LNCaP clone FGC (cell line): ENCODE data around the gene KIFAP3.
"Not testable (repeated sequence)": the region's sequence is repeated elsewhere in the genome, so short reads cannot be mapped to it uniquely, and the experiment has no call there.

Experiments
- DNase-seq: peaks from one replicate; pipeline ENCODE4 v3.0.0-alpha.2; 2011; ENCODE audit warnings: low read depth
- H3K4me3 ChIP-seq: 2 replicates; pipeline ENCODE4 v1.5.1; 2011; ENCODE audit warnings: mild to moderate bottlenecking, low read depth, low read length, control low read depth
- CTCF ChIP-seq: IDR thresholded peaks from 2 replicates; pipeline ENCODE4 v1.5.1; 2012; ENCODE audit warnings: mild to moderate bottlenecking; ENCODE audit not compliant: control insufficient read depth, insufficient read depth; ENCODE audit errors: extremely low read depth

The KIFAP3 gene

GRCh38 chr1:170074250-170075157, at the start of gene KIFAP3:
KIFAP3 (minus strand) TSS chr1:170074695; CDS start chr1:170074467, 228 bp downstream.
- DNase-seq, result peak; percentile 94
- peak; percentile 72 for TF ChIP-seq CTCF
- H3K4me3 ChIP-seq, result peak within 1 kb of the TSS; percentile 82

- no peak for DNase-seq
- no peak overlapping the region for H3K4me3 ChIP-seq
- TF ChIP-seq CTCF, result no peak
Observed at GRCh38 chr1:170122366-170122765, 47.9 kb upstream of the KIFAP3 start.

DNA sequence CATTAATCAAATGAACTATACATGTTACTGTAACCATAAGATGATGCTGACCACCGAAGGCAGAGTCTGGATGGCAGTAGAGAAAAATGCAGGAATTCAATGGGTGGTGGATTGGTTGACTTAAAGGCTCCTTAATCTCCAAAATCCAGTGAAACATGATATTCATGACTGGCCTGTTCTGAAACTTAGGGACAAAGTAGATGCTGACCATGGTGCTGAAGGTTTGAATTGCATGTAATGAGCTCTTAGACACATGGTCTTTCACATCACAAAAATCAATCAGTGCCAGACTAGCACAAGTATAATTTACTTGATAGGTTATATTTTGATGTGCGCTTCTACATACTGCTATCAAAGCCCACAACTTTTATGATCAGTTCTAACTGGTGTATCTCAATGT, 40.4 kb upstream of the KIFAP3 start:
- TF ChIP-seq CTCF, result no peak
- H3K4me3 ChIP-seq, result no peak overlapping the region
- DNase-seq, result peak; percentile 54

DNA sequence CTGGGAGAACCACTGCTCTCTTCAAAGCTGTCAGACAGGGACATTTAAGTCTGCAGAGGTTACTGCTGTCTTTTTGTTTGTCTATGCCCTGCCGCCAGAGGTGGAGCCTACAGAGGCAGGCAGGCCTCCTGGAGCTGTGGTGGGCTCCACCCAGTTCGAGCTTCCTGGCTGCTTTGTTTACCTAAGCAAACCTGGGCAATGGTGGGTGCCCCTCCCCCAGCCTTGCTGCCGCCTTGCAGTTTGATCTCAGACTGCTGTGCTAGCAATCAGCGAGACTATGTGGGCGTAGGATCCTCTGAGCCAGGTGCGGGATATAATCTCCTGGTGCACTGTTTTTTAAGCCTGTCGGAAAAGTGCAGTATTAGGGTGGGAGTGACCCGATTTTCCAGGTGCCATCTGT, 38.6 kb upstream of the KIFAP3 start:
- not testable (repeated sequence) for DNase-seq, H3K4me3 ChIP-seq

DNA sequence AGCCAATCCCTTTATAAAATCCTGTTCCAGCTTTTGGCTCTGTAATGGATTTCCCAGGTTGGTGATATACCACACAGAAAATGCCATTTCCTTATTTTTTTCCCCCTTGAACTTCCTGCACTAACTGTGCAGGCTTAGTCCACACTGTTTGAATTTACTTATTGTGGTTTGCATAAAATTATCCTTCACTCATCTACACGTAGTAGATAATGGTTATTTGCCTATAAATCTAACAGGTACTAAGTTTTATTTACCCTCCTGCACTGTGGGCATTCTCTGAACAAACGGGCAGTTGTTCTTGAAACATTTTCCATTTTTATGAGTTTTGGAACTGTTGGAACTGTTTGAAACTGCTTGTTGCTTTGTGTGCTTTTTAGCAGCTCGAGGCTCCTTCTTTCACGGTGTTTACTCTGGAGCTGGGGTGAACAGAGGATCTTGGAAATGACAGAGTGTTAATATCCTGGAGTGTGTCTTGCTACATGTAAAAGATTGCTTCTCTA, 23.0 kb upstream of the KIFAP3 start:
- no peak for TF ChIP-seq CTCF
- DNase-seq, result no peak
- H3K4me3 ChIP-seq, result no peak overlapping the region

DNA sequence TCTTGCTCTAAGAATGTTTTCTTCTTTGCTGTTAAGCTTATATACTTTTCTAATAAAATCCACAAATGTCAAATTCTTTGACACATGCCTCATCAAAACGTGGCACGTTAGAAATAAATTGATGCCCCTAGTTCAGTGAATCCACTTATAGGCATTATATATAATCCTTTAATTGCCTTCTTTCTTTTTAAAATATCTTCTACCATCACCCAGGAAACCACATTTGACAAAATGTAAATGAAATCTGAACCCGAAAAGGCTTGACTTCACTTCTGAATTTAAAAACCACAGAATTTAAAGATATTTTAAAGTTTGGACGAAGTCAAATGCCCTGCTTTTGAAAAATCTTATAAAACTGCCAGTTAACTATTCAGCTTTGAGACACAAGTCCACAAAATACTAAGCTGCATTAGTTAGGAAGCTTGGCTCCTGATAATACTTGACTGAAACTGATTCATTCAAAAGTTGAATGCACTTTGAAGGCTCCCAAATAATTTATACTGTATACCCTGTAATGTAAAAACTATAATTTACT, 22.4 kb upstream of the KIFAP3 start:
- DNase-seq, result no peak

More for the DNA sequence above, 22.4 kb upstream of the KIFAP3 start:
- TF ChIP-seq CTCF, result no peak
- no peak overlapping the region for H3K4me3 ChIP-seq
